Smooth muscle cell (in vitro differentiated cells): ENCODE measurements around the gene SRM. TPM values are rescaled to one million over a fixed set of nuclear protein-coding genes. Genes with fewer than 3 reads are reported as not detected.

Experiments used
- DNase-seq: peaks from one replicate; lab custom pipeline; 2025; ENCODE audit not compliant: unreplicated experiment; lab: John Stamatoyannopoulos, UW
- H2AFZ ChIP-seq: fragments of 200-600 bp; sonication (generic); 2 replicates; pipeline ENCODE4 v1.6.0; 2016; ENCODE audit warnings: antibody characterized with exemption, low read depth, mild to moderate bottlenecking
- H3F3A ChIP-seq: fragments of 200-600 bp; sonication (generic); 2 replicates; pipeline ENCODE4 v1.6.0; 2017; ENCODE audit warnings: antibody characterized with exemption, low read depth
- H3K27ac ChIP-seq: fragments of 200-600 bp; sonication (generic); 2 replicates; pipeline ENCODE4 v1.5.1; 2016; ENCODE audit warnings: low read depth, mild to moderate bottlenecking
- H3K27me3 ChIP-seq: fragments of 200-600 bp; sonication (generic); 2 replicates; pipeline ENCODE4 v1.6.1; 2016; ENCODE audit warnings: low read depth, mild to moderate bottlenecking
- H3K36me3 ChIP-seq: fragments of 200-600 bp; sonication (generic); 2 replicates; pipeline ENCODE4 v1.5.1; 2016; ENCODE audit warnings: low read depth
- H3K4me1 ChIP-seq: fragments of 200-600 bp; sonication (generic); 2 replicates; pipeline ENCODE4 v1.5.1; 2016; ENCODE audit warnings: low read depth
- H3K4me2 ChIP-seq: fragments of 200-600 bp; sonication (generic); 2 replicates; pipeline ENCODE4 v1.6.0; 2016; ENCODE audit warnings: mild to moderate bottlenecking
- H3K4me3 ChIP-seq: fragments of 200-600 bp; sonication (generic); 2 replicates; pipeline ENCODE4 v1.5.1; 2016; ENCODE audit warnings: mild to moderate bottlenecking
- H3K79me2 ChIP-seq: fragments of 200-600 bp; sonication (generic); 2 replicates; pipeline ENCODE4 v1.6.0; 2016; ENCODE audit warnings: low read depth, mild to moderate bottlenecking
- H3K9ac ChIP-seq: fragments of 200-600 bp; sonication (generic); 2 replicates; pipeline ENCODE4 v1.6.0; 2016; ENCODE audit warnings: low read depth
- H3K9me3 ChIP-seq: fragments of 200-600 bp; sonication (generic); replicated peaks from 2 replicates; pipeline ENCODE4 v1.5.1; 2016; ENCODE audit warnings: low read depth
- H4K20me1 ChIP-seq: fragments of 200-600 bp; sonication (generic); 2 replicates; pipeline ENCODE4 v1.6.0; 2016; ENCODE audit warnings: low read depth
- CTCF ChIP-seq: fragments of 200-600 bp; sonication (generic); IDR thresholded peaks from 2 replicates; pipeline ENCODE4 v1.5.1; 2017; ENCODE audit warnings: borderline replicate concordance, mild to moderate bottlenecking, antibody characterized with exemption; ENCODE audit not compliant: insufficient read depth, poor library complexity, severe bottlenecking
- WGBS: methylation state at CpG from one replicate; pipeline ENCODE4 v1.1.7; 2016; ENCODE audit warnings: low lambda C conversion rate; 5-methylcytosine and 5-hydroxymethylcytosine counted together
- polyA plus RNA-seq: library from polyadenylated mRNA; unstranded; fragments of >200 nt; fragmentation: Nextera tagmentation; extraction: Ambion mirVana; gene quantifications from 2 replicates; pipeline ENCODE4 v1.2.1, GENCODE V29; 2016
- total RNA-seq: library from RNA; depleted of rRNA; stranded (reverse); fragments of >200 nt; gene quantifications from 2 replicates; pipeline ENCODE4 v1.2.3, GENCODE V29; 2014

Gene SRM
- total and polyA plus RNA-seq, 2 experiments from 2014 or later, result 43.9 to 355 TPM

GRCh38 chr1:11058026-11058425 is 1.8 kb downstream of the SRM start:
- TF ChIP-seq CTCF, result no peak
- DNase-seq, result no peak
- no peak overlapping the region for H3K4me2 ChIP-seq

GRCh38 chr1:11057477-11057876 is 2.3 kb downstream of the SRM start:
- Histone ChIP-seq H3K27me3 (no peaks in the 10 kb centered on the region), H4K20me1 (no peaks in the 10 kb centered on the region), H2AFZ (no peak overlapping the region), H3K4me2 (no peak overlapping the region), H3K79me2 (peaks cover 26% of the 10 kb centered on the region), H3K27ac (no peak overlapping the region), H3F3A (peaks cover 12% of the 10 kb centered on the region), H3K4me3 (no peak overlapping the region), H3K4me1 (peaks cover 12% of the 10 kb centered on the region), H3K36me3 (no peaks in the 10 kb centered on the region), H3K9me3 (no peaks in the 10 kb centered on the region), H3K9ac (no peak overlapping the region)
- DNase-seq, result no peak
- 95% methylated on average over 8 of the region's 8 CpGs for WGBS
- TF ChIP-seq CTCF, result no peak

More at GRCh38 chr1:11058026-11058425, 1.8 kb downstream of the SRM start:
- Histone ChIP-seq H2AFZ (no peak overlapping the region), H3K27ac (no peak overlapping the region), H3K4me3 (no peak overlapping the region), H3K9ac (no peak overlapping the region), H4K20me1 (no peaks in the 10 kb centered on the region), H3K79me2 (peaks cover 26% of the 10 kb centered on the region), H3K9me3 (no peaks in the 10 kb centered on the region), H3K36me3 (no peaks in the 10 kb centered on the region), H3K4me1 (peaks cover 12% of the 10 kb centered on the region), H3K27me3 (no peaks in the 10 kb centered on the region), H3F3A (peaks cover 9% of the 10 kb centered on the region)
- WGBS, result 98% methylated on average over 14 of the region's 14 CpGs

- H3F3A ChIP-seq, result peaks cover 18% of the 10 kb centered on the region
- no peak for TF ChIP-seq CTCF
- 96% methylated on average over 7 of the region's 7 CpGs for WGBS
- H4K20me1 ChIP-seq, result no peaks in the 10 kb centered on the region
- H3K9ac ChIP-seq, result no peak overlapping the region
- H3K27ac ChIP-seq, result no peak overlapping the region
- H3K27me3 ChIP-seq, result no peaks in the 10 kb centered on the region
- H3K4me1 ChIP-seq, result peaks cover 12% of the 10 kb centered on the region
- no peak for DNase-seq
- H3K36me3 ChIP-seq, result no peaks in the 10 kb centered on the region
- H3K79me2 ChIP-seq, result peaks cover 25% of the 10 kb centered on the region
- no peaks in the 10 kb centered on the region for H3K9me3 ChIP-seq
- H3K4me3 ChIP-seq, result no peak overlapping the region
- H2AFZ ChIP-seq, result no peak overlapping the region
- no peak overlapping the region for H3K4me2 ChIP-seq
These were observed 3.3 kb downstream of the SRM start for GRCh38 chr1:11056504-11056903.

- Histone ChIP-seq H3K9ac (no peak overlapping the region), H3K4me1 (peaks cover 8% of the 10 kb centered on the region), H3F3A (peaks cover 14% of the 10 kb centered on the region), H2AFZ (no peak overlapping the region), H3K27me3 (no peaks in the 10 kb centered on the region), H3K27ac (no peak overlapping the region), H3K9me3 (no peaks in the 10 kb centered on the region), H3K36me3 (no peaks in the 10 kb centered on the region), H4K20me1 (no peaks in the 10 kb centered on the region), H3K4me3 (no peak overlapping the region), H3K4me2 (no peak overlapping the region), H3K79me2 (peaks cover 19% of the 10 kb centered on the region)
- 93% methylated on average over 12 of the region's 12 CpGs for WGBS
- TF ChIP-seq CTCF, result no peak
- DNase-seq, result no peak
These were observed 4.1 kb downstream of the SRM start for GRCh38 chr1:11055676-11056075.
